Measurements from ENCODE around the gene NSMCE1. TPM values are rescaled to one million over a fixed set of nuclear protein-coding genes. Genes with fewer than 3 reads are reported as not detected.

The NSMCE1 gene
- total RNA-seq, 1 experiment from 2014 or later, result 37.0 TPM

DNA sequence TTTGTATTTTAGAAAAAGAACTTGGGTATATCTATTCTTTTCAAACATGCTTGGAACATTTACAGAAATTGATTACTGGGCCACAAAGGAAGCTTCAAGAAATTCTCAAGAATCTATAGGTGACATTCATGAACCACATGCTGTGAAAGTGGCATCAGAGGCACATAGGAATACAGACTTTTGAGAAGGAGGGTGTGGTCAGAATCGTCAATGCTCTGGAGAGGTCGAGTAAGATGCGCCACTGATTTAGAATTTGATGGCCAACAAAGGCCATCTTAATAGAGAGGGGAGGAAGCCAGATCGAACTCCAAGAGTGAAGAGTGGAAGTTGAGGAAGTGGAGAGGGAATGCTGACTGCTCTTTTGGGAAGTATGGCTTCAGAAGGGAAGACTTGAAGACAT is 3.5 kb upstream of the NSMCE1 start:
- no peaks in the 10 kb centered on the region for H3K36me3 ChIP-seq (ENCODE audit: control insufficient read depth, insufficient read depth, low read length)
- no peaks in the 10 kb centered on the region for H3K27me3 ChIP-seq (replicated peaks; ENCODE audit: control insufficient read depth, insufficient read depth, low read length)
- H3K4me1 Mint-ChIP-seq (ENCODE audit: low read depth, unreplicated experiment), result peaks cover 26% of the 10 kb centered on the region
- intact Hi-C loops (cut with micrococcal nuclease; ENCODE audit: unreplicated experiment), result no loop called here
- H3K27ac Mint-ChIP-seq (ENCODE audit: unreplicated experiment), result peak overlapping the region; percentile 39
- POLR2A ChIA-PET, result no interaction called here
- peaks cover 13% of the 10 kb centered on the region for H3K9me3 Mint-ChIP-seq (ENCODE audit: unreplicated experiment)
- peaks cover 17% of the 10 kb centered on the region for H3K36me3 Mint-ChIP-seq (ENCODE audit: insufficient read depth, unreplicated experiment)
- no peak for TF ChIP-seq CTCF (IDR thresholded peaks at IDR 0.05; ENCODE audit: insufficient read depth in 1 of 2, low read depth in 1 of 2, low read length in 1 of 2, severe bottlenecking in 1 of 2, unreplicated experiment in 1 of 2)
- peaks cover 29% of the 10 kb centered on the region for H3K4me1 ChIP-seq
- no peaks in the 10 kb centered on the region for H3K9me3 ChIP-seq
- CTCF ChIA-PET, result no interaction called here
- H3K4me3 ChIP-seq (ENCODE audit: low read depth, low read length), result no peak overlapping the region
- no TSS peak for BruUV-seq (replicated peaks)
- no peaks in the 10 kb centered on the region for H3K27me3 Mint-ChIP-seq (ENCODE audit: insufficient read depth, unreplicated experiment)
- no peak for DNase-seq
- H3K4me3 Mint-ChIP-seq (ENCODE audit: unreplicated experiment), result no peak overlapping the region

DNA sequence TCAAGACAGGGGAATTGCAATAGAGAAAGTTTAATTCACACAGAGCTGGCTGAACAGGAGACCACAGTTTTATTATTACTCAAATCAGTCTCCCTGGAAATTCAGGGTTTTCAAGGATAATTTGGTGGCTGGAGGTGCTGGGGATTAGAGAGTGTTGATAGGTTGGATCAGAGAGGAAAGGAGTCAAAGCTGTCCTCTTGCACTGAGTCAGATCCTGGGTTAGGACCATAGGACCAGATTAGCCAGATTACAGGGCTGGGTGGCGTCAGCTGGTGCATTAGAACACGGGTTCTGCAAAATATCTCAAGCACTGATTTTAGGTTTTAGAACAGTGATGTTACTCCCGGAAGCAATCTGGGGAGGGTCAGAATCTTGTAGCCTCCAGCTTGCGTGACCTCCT is 1.8 kb upstream of the NSMCE1 start:
- H3K36me3 Mint-ChIP-seq (ENCODE audit: insufficient read depth, unreplicated experiment), result peaks cover 17% of the 10 kb centered on the region
- H3K4me3 Mint-ChIP-seq (ENCODE audit: unreplicated experiment), result no peak overlapping the region
- Histone ChIP-seq H3K4me3 (ENCODE audit: low read depth, low read length) (no peak overlapping the region), H3K27me3 (replicated peaks; ENCODE audit: control insufficient read depth, insufficient read depth, low read length) (no peaks in the 10 kb centered on the region), H3K9me3 (no peaks in the 10 kb centered on the region), H3K36me3 (ENCODE audit: control insufficient read depth, insufficient read depth, low read length) (no peaks in the 10 kb centered on the region), H3K4me1 (peaks cover 29% of the 10 kb centered on the region)
- peaks cover 13% of the 10 kb centered on the region for H3K9me3 Mint-ChIP-seq (ENCODE audit: unreplicated experiment)
- BruUV-seq (replicated peaks), result no TSS peak
- POLR2A ChIA-PET, result no interaction called here
- DNase-seq, result no peak
- H3K27ac Mint-ChIP-seq (ENCODE audit: unreplicated experiment), result no peak overlapping the region
- CTCF ChIA-PET, result no interaction called here
- no peaks in the 10 kb centered on the region for H3K27me3 Mint-ChIP-seq (ENCODE audit: insufficient read depth, unreplicated experiment)
- TF ChIP-seq CTCF (IDR thresholded peaks at IDR 0.05; ENCODE audit: insufficient read depth in 1 of 2, low read depth in 1 of 2, low read length in 1 of 2, severe bottlenecking in 1 of 2, unreplicated experiment in 1 of 2), result no peak
- intact Hi-C loops (cut with micrococcal nuclease; ENCODE audit: unreplicated experiment), result no loop called here
- peaks cover 26% of the 10 kb centered on the region for H3K4me1 Mint-ChIP-seq (ENCODE audit: low read depth, unreplicated experiment)

GRCh38 chr16:27269300-27270150 is 953 bp upstream of the NSMCE1 start:
- H3K36me3 ChIP-seq (ENCODE audit: control insufficient read depth, insufficient read depth, low read length), result no peaks in the 10 kb centered on the region
- H3K4me3 ChIP-seq (ENCODE audit: low read depth, low read length), result peak overlapping the region; percentile 91
- no TSS peak for BruUV-seq (replicated peaks)
- H3K4me1 ChIP-seq, result peaks cover 25% of the 10 kb centered on the region
- peak overlapping the region; percentile 97 for H3K27ac Mint-ChIP-seq (ENCODE audit: unreplicated experiment)
- peaks cover 13% of the 10 kb centered on the region for H3K9me3 Mint-ChIP-seq (ENCODE audit: unreplicated experiment)
- peak overlapping the region; percentile 99 for H3K4me3 Mint-ChIP-seq (ENCODE audit: unreplicated experiment)
- no peaks in the 10 kb centered on the region for H3K27me3 ChIP-seq (replicated peaks; ENCODE audit: control insufficient read depth, insufficient read depth, low read length)
- POLR2A ChIA-PET, result no interaction called here
- peaks cover 29% of the 10 kb centered on the region for H3K4me1 Mint-ChIP-seq (ENCODE audit: low read depth, unreplicated experiment)
- no peak for DNase-seq
- CTCF ChIA-PET, result no interaction called here
- H3K27me3 Mint-ChIP-seq (ENCODE audit: insufficient read depth, unreplicated experiment), result no peaks in the 10 kb centered on the region
- H3K9me3 ChIP-seq, result no peaks in the 10 kb centered on the region
- intact Hi-C loops (cut with micrococcal nuclease; ENCODE audit: unreplicated experiment), result loop anchor here (2.0 kb wide), 2 partner anchors 43 to 95 kb away; partner anchors contain the start of gene IL4R
- H3K36me3 Mint-ChIP-seq (ENCODE audit: insufficient read depth, unreplicated experiment), result peaks cover 17% of the 10 kb centered on the region
- TF ChIP-seq CTCF (IDR thresholded peaks at IDR 0.05; ENCODE audit: insufficient read depth in 1 of 2, low read depth in 1 of 2, low read length in 1 of 2, severe bottlenecking in 1 of 2, unreplicated experiment in 1 of 2), result no peak

Data from Caco-2 (cell line).